GM15510 (cell line): ENCODE measurements around the gene GSG1L.

Experiments used
- POLR2A ChIP-seq: IDR thresholded peaks from 3 replicates; pipeline ENCODE4 v1.6.1; 2011; ENCODE audit warnings: borderline replicate concordance; ENCODE audit not compliant: insufficient read length; ENCODE audit errors: extremely low read depth

GSG1L gene

DNA sequence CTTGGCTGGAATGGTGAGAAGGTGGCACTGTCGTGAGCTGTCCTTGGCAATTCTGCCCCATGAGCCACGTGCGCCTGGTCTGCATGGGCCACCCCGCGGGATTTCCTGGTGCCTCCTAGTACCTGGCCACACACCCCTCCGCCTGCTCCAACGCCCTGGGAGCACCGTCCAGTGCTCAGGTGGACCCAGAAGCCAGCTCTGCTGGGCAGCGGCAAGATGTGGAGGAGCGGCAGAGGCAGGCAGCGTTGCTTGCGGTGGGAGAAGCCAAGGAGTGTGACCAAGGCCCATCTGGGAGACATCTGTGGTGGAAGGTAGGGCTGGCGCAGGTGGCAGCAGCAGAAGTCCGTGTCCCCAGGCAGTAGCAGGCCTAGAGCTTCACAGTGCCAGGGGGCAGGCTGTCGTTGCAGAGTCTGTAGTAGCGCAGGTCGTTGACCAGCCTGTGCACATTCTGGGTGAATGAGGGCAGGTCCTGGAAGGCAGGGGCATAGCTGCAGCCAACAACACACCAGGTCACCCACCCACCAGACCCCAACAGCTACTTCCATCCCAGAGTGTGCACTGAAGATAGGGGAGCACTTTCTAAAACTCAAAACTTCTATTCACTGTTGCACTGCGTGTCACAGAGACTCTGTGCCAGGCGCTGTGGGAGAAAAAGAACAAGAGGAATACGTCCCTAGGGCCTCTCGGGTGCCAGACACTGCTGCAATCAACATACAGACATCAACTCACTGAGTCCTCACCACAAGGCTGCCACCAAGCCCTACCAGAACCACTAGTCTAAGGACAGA is 34.9 kb upstream of the GSG1L start:
- TF ChIP-seq POLR2A = no peak

DNA sequence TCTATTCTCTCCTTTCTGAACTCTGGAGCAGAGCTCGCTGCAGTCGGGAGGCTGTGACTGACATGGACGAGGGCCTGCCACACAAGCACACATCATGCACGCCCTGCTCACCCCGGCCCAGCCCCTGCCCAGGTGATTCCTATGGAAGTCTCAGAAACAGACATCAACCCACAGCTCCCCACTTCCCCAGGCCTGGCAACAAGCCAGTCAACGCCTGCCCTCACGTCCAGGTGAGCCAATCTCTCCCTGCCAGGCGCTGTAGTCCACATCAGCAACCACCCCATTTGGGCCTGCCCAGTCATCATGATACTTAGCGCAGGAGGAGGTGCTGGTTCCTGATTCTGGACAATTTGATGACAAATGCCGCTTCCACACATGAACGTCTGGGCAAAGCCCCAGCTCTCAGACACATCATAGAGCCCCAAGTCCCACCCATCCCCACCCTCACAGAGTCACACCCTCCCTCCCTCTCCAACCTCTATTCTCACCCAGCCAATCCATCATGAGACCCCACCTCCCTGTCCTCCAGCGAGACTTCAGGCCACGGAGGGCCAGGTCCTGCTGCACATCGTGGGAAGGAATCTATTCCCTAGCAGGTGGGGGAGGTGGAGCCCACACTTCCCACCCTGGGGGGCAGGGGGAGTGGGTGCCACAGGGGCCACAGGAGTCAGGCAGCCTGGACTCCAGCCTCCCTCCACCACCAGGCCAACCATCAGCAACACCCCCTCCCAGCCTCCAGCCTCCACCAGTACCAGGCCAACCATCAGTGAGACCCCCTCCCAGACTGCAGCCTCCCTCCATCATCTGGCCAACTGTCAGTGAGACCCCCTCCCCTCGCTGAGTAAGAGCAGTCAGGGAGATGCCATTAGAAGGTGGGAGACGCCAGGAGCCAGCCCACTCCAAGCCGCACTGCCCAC is 33.7 kb upstream of the GSG1L start:
- no peak for TF ChIP-seq POLR2A

DNA sequence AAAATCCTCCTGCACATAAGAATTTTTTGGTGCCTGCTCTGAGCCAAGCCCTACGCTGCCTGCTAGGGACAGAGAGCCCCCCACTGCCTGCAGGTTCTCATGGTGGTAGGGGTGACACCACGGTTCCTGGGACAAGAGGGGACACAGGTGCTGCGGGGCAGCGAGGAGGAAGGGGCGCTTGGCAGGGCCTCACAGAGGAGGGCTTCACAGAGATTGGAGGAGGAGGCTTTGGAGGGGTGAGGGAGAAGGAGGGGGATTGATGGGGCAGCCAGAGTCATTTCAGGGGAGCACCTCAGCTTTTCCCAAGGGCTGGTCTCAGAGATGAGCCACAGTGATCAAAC is 29.8 kb upstream of the GSG1L start:
- no peak for TF ChIP-seq POLR2A

DNA sequence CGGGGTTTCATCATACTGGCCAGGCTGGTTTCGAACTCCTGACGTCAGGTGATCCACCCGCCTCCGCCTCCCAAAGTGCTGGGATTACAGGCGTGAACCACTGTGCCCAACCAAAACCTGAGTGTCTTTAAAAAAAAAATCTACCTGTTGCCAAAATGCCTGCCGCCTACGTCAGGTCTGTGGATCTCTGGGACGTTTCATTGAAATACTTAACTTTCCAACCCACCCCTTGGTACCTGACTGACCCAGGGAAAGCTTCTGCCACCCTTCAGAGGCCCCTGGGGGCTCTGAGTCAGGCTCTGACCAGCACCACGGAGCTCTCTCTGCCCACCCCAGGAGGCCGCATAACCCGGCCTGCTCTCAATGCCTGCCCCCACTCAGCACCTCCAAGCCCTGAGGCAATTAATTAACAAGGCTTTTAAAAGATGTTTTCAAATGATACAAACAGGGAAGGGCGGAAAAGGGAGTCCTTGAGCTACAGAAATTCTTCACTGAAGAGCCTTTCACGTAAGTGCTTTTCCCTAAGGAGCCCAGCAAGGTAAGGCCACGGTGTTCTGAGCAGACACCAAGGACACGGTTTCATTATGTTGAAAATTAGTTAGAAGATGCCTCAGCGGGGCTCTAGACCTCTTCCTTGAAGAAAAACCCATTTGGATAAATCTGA is 29.3 kb upstream of the GSG1L start:
- no peak for TF ChIP-seq POLR2A

DNA sequence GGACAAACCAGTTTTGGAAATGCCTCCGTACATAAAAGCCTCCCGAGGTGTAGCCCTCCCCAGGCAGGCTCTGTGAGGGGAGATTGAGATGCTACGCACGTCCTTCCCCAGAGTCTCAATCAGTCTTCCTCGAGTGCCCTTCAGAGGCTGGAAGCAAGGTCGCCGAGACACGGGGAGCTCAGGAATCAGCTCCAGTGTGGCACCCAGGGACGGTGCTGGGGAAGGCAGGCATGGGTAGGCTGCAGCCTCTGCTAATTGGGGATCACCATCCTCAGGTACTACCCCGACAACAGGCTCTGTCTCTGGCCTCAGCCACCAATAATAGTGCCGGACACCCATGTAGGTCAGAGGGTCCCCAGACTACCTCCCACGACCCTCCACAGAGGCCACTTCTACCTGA is 28.1 kb upstream of the GSG1L start:
- TF ChIP-seq POLR2A = no peak

DNA sequence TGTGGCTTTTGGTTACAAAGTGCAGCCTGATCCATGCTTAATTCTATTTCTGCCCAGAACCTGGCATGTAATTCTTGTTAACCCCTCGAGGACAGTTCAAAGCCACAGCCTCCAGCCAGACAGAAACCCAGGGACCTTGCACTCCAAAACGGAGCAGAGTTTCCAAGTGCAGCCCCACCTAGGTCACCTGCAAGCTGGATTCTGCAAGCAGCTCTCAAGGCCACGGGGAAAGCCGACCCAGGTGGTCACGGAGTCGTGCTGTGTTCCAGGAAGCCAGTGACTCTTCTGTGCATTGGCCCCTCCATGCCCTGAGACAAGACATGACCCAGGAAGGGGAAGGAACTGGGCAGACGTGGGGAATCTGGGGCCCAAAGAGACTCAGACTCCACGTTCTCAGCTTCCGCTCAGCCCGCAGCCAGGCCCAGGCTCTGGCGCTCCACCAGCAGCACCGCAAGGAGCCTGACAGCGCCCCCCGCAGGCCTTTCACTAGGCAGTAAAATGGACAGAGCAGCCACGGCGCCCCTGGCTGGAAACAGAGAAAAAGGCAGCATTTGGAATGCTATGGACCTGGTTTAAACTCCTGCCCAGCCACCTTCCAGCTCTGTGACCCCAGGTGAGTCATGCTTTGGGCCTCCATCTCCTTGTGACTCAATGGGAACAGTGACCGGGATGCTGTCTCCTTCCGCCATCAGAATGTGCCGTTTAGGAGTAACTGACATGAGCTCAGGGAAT is 27.3 kb upstream of the GSG1L start:
- TF ChIP-seq POLR2A = no peak

DNA sequence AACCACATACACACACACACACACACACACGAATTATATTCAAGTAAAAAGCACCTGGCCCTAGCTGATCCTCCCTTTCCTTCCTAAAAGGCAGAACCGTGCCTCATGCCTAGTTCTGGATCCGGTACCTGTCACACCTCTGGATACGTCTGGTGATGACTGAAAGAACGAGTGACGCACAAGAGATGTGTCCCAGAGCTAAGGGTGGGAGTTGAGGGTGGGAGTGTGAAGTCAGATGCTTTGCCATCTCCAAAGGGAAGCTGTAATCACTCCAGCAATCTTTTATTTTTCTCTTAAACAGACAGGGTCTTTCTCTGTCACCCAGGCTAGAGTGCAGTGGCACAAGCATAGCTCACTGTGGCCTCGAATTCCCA is 26.5 kb upstream of the GSG1L start:
- TF ChIP-seq POLR2A = no peak

DNA sequence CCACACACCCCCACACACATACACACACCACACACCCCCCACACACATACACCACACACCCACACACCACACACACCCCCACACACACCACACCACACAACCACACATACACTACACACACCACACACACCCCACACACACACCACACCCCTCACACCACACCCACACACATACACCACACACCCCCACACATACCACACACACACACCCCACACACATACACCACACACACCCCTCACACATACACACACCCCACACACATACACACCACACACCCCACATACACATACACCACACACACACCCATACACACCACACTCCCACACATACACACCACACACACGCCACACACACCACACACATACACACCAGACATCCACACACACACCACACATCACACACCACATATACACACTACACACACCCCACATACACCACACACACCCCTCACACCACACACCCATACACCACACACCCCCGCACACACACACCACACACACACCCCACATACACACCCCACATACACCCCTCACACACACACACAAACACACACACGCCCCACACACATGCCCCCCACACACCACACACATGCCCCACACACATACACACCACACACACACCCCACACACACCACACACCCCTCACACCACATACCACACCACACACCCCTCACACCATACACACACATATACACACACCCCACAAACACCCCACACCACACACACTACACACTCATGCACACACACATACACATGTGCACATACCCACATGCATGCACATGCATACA is 25.9 kb upstream of the GSG1L start:
- TF ChIP-seq POLR2A = no peak

DNA sequence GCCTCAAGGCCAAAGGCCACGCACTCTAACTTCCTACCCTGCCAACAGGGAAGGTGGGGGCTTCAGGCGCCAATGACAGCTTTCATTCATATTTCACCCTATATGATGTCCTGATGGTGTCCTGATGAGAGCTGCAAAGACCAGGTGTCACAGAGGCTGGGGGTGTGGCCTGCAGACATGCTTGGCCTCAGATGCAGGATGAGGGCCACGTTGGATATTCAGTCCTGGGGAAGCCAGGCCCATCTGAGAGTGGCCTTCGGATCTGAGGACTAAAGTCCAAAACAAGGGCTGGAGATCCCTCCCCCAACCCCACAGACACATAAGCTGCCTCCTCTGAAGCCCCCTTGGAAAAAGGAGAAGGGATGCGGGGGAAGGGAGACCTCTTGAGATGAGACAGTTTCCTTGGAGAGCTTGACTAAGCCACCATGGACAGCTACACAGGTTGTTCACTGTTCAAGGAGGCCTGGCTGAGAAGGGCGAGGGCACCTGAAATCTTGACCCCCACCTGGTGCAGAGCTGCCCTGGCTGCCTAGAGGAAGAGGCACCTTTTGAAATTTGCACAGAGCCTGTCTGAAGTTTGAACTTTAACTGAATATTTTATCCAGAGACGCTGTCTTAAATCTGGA is 24.3 kb upstream of the GSG1L start:
- TF ChIP-seq POLR2A = no peak

DNA sequence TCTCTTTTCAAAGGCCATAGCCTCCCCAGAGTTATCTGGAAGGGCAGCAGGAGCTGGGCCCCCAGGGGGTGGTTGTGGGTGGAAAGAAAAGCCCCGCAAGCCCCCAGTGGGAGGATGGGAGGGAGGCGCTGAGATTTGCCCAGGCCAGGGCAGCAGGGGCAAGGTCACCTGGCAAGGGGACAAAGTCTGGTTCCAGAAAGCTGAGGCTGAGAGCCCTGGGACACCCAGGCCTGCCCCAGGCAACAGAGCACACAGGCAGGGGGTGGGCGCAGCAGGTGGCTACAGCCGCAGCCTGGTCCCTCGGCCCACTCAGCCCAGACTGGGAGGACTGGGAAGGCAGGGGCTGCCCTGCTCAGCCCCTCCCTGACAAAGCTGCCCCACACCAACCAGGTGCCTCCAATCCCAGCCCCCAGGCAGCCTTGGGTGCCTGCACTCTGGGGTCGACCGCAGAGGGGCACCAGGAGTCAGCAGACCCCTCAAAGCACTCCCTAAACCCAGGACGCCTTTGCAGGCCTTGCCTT is 23.7 kb upstream of the GSG1L start:
- TF ChIP-seq POLR2A = no peak

DNA sequence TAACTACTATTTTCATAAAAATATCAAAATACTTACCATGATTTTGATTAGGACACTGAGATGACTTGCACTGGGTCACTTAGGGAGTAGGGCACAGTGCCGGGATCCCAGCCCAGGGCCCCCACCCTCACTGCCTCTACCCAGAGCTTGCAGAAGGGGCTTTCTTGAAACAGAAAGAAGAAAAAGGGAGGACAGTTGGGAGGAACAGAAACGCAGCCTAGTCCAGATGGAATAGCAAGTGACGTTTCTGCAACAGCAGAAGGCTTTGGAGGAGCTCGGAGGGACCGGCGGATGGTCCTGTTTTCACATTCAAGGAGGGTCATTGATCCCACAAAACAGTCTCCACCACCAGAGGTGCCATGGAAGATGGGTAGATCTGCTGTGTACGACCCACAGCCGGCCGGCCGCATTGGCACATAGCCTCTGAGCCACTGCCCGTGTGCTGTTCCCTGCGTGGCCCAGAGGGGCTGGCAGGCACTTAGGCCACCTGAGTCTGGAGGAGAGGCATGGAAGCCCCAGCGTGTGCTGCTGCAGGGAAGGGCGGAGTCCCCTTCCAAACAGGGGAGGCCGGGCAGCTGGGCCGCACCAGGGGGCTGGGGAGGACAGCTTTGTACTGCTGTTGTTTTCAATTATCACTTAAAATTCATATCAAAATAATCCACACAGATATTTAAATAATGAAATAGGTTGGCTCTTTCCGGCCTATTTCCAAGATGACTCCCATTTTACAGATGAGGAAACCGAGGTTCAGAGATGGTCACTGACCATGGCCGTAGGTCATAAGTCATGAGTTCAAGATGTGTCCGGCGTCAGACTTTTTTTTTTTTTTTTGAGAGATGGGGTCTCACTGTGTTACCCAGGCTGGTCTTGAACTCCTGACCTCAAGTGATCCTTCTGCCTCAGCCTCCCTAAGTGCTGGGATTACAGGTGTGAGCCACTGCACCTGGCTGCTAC is 22.9 kb upstream of the GSG1L start:
- TF ChIP-seq POLR2A = no peak
